Stimulated activated CD4-positive, alpha-beta T cell treated with anti-CD3 and anti-CD28 coated beads, Interleukin-1b, Interleukin-23, amount 100 ng/mL, for 24 hours (primary cell): Measurements from ENCODE around the gene IMPG2.

Source experiments
- DNase-seq, 4 experiments: peaks; one replicate each; pipeline ENCODE4 v3.0.0-alpha.2; 2020; ENCODE audit warnings: low read depth in 4 of 4, low spot score in 1 of 4

The IMPG2 gene

DNA sequence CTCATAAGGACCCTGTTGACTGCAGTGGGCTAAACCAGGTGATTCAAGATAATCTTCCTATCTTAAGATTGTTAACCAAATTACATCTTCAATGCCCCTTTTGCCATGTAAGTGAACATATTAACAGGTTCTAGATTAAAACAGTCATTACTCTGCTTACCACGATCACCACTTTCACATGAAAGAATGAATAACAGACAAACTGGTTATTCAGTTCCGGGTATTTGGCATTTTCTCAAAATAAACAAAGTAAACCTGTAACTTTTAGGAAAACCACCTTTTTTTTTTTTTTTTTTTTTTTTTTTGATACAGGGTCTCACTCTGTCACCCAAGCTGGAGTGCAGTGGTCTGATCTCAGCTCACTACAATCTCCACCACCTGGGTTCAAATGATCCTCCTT, 131.2 kb downstream of the IMPG2 start:
- DNase-seq: no peak

- no peak for DNase-seq
Measured at GRCh38 chr3:101185341-101185740, 135.0 kb downstream of the IMPG2 start.

- no peak for DNase-seq
Measured at GRCh38 chr3:101184111-101184510, 136.3 kb downstream of the IMPG2 start.

GRCh38 chr3:101183151-101183550, 137.2 kb downstream of the IMPG2 start:
- no peak for DNase-seq

- no peak for DNase-seq
Measured at GRCh38 chr3:101182734-101183133, 137.6 kb downstream of the IMPG2 start.

DNA sequence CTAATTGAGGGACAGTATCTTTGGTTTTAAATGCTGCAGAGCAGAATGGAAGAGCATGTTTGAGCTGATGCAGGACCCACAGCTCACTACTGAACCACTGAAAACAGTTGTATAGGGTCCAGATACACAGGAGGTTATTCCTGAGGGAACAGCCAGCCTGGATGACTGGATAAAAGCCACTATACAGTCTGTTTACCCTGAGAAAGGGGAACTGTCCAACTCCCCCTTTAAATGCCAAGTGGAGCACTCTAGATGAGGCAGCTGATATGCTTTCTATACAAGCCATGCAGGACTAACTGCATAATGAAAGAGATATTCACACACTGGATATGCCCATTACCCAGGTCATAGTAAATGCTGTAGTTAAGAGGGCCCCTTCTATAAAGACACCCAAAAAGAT, 138.6 kb downstream of the IMPG2 start:
- no peak for DNase-seq

GRCh38 chr3:101179637-101180036, 140.7 kb downstream of the IMPG2 start:
- DNase-seq: no peak

- no peak for DNase-seq
Measured at GRCh38 chr3:101177577-101177976, 142.8 kb downstream of the IMPG2 start.
